Right lobe of liver (tissue), 4 donors: ENCODE results near the gene DEDD2.

Experiments used
- CTCF ChIP-seq, 4 donors: fragments of 200-600 bp in 3 of 4; fragments of 450-650 bp in 1 of 4; IDR thresholded peaks; one replicate each; pipeline versions ENCODE4 v1.5.1 to v1.8.0; 2016 to 2022; ENCODE audit warnings: antibody characterized with exemption in 4 of 4, mild to moderate bottlenecking in 2 of 4
- POLR2A ChIP-seq: fragments of 450-650 bp; IDR thresholded peaks from one replicate; pipeline ENCODE4 v1.6.1; 2017; ENCODE audit warnings: antibody characterized with exemption, mild to moderate bottlenecking
- donor health status: DM: no; HTN: no; CAD: no.
- donor health status: DM: no; HTN: no; CAD: no.
- donor health status: DM: no; HTN: yes; CAD: no.

- TF ChIP-seq CTCF (IDR thresholded peaks at IDR 0.05) (no peak), POLR2A (no peak)
These were observed 9.7 kb downstream of the DEDD2 start for GRCh38 chr19:42207767-42208271.
